Activated B cell treated with CpG ODN at 0.5 μM for 24 hours (primary cell): ENCODE measurements around the gene DENND6B. TPM values are rescaled to one million over a fixed set of nuclear protein-coding genes. Genes with fewer than 3 reads are reported as not detected.
A peak's percentile ranks its signal among the peaks of the same experiment; 100 is the strongest.

Experiments used
- ATAC-seq: fragments of 200-7000 bp; cut with Tn5 transposase; one replicate; pipeline ENCODE4 v1.10.0; 2021; ENCODE audit warnings: low read depth, mild to moderate bottlenecking, moderate library complexity
- CTCF ChIA-PET: fragments of 350-600 bp; sonication (Branson Sonifier 250); formaldehyde crosslinking; loops from one replicate; lab custom pipeline; 2021; ENCODE audit warnings: antibody characterized with exemption; lab: Charles Lee
- POLR2A ChIA-PET: fragments of 350-600 bp; sonication (Branson Sonifier 250); formaldehyde crosslinking; loops from one replicate; lab custom pipeline; 2021; ENCODE audit warnings: antibody characterized with exemption; lab: Charles Lee
- DNase-seq: peaks from one replicate; pipeline ENCODE4 v3.0.0; 2022
- H3K27ac Mint-ChIP-seq: one replicate; pipeline ENCODE4 v1.8.0; 2020; ENCODE audit warnings: mixed read lengths
- H3K27me3 Mint-ChIP-seq: one replicate; pipeline ENCODE4 v1.8.0; 2021; ENCODE audit warnings: mixed read lengths
- H3K36me3 Mint-ChIP-seq: one replicate; pipeline ENCODE4 v1.8.0; 2021; ENCODE audit warnings: low read depth, mixed read lengths
- H3K4me1 Mint-ChIP-seq: one replicate; pipeline ENCODE4 v1.8.0; 2021; ENCODE audit warnings: mixed read lengths
- H3K4me3 Mint-ChIP-seq: one replicate; pipeline ENCODE4 v1.8.0; 2020; ENCODE audit warnings: mild to moderate bottlenecking, mixed read lengths
- H3K9me3 Mint-ChIP-seq: one replicate; pipeline ENCODE4 v1.8.0; 2020; ENCODE audit warnings: mixed read lengths
- intact Hi-C: fragments of 100-400 bp; cut with micrococcal nuclease; formaldehyde crosslinking; loops from one replicate; pipeline ENCODE4 v1.15.1; 2024
- total RNA-seq: library from RNA; stranded (reverse); gene quantifications from 2 replicates; pipeline ENCODE4 v1.2.3, GENCODE V29; 2022
- TF ChIP-seq, protein P1 (sequence below): fragments of 200-600 bp; IDR thresholded peaks from one replicate; pipeline ENCODE4 v1.8.0; 2022; ENCODE audit warnings: antibody characterized with exemption, mild to moderate bottlenecking

Gene DENND6B
- total RNA-seq, 1 donor from 2014 or later = 5.2 TPM

DNA sequence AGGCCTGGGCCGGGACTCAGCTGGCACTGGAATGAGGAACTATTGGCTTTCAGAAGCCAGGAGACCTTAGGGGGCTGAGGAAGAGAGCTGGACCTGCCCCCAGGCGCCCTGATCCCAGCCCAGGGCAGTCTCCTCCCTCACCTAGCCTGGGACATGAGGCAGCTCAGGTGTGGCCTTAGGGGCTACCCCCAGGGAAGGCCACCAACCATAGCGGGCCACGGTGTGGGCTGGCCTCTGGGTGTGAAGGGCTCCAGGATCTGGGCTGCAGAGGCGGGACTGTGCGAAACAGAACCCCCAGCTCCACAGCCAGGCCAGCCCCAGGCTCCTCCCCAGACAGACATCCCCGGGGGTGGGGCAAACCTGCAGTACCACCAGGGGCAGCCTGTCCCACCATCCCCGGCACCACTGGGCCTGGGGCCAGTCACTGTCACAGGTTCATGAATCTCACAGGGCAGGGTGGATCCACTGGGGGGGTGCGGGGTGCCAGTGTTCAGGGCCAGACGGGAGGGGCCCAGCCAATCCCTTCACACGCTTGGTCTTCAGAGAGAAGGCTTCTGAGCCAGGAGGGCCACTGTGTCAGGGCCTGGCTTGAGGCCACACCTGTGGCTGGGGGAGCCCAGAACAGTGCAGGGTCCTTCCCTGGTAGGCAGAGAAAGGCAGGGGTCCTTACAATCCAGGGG lies 22.8 kb downstream of the DENND6B start:
- Mint-ChIP-seq H3K27ac (peak overlapping the region; percentile 63), H3K36me3 (no peaks in the 10 kb centered on the region)
- peak; percentile 19 for ATAC-seq

GRCh38 chr22:50303515-50303847 lies 23.3 kb downstream of the DENND6B start:
- no peak overlapping the region for H3K4me3 Mint-ChIP-seq
- peaks cover 62% of the 10 kb centered on the region for H3K4me1 Mint-ChIP-seq
- peaks cover 2% of the 10 kb centered on the region for H3K27me3 Mint-ChIP-seq
- H3K36me3 Mint-ChIP-seq = no peaks in the 10 kb centered on the region
- H3K27ac Mint-ChIP-seq = no peak overlapping the region
- POLR2A ChIA-PET = interaction anchor here (1.6 to 4.9 kb wide), 4 partner anchors 10 to 53 kb away, joined by 4 to 74 read pairs (median 16); partner anchors contain the start of genes DENND6B and HDAC10
- intact Hi-C loops = loop anchor here (2.0 kb wide), 1 partner anchor 23 kb away; the partner anchor contains the start of gene DENND6B
- TF ChIP-seq, protein P1, sequence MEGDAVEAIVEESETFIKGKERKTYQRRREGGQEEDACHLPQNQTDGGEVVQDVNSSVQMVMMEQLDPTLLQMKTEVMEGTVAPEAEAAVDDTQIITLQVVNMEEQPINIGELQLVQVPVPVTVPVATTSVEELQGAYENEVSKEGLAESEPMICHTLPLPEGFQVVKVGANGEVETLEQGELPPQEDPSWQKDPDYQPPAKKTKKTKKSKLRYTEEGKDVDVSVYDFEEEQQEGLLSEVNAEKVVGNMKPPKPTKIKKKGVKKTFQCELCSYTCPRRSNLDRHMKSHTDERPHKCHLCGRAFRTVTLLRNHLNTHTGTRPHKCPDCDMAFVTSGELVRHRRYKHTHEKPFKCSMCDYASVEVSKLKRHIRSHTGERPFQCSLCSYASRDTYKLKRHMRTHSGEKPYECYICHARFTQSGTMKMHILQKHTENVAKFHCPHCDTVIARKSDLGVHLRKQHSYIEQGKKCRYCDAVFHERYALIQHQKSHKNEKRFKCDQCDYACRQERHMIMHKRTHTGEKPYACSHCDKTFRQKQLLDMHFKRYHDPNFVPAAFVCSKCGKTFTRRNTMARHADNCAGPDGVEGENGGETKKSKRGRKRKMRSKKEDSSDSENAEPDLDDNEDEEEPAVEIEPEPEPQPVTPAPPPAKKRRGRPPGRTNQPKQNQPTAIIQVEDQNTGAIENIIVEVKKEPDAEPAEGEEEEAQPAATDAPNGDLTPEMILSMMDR = no peak
- no peak for DNase-seq
- CTCF ChIA-PET = interaction anchor here (1.1 to 2.5 kb wide), 3 partner anchors 13 to 53 kb away, joined by 4 to 8 read pairs (median 4); partner anchors contain the start of gene HDAC10
- H3K9me3 Mint-ChIP-seq = no peaks in the 10 kb centered on the region
- no peak for ATAC-seq

More for the DNA sequence above, 22.8 kb downstream of the DENND6B start:
- Mint-ChIP-seq H3K9me3 (no peaks in the 10 kb centered on the region), H3K27me3 (peaks cover 2% of the 10 kb centered on the region), H3K4me3 (peak overlapping the region; percentile 59), H3K4me1 (peaks cover 64% of the 10 kb centered on the region)
- TF ChIP-seq, protein P1 = no peak
- intact Hi-C loops = loop anchor here (1.0 to 2.0 kb wide), 3 partner anchors 10 to 23 kb away; partner anchors contain the start of gene DENND6B
- DNase-seq = no peak
- CTCF ChIA-PET = interaction anchor here (1.1 to 2.5 kb wide), 3 partner anchors 14 to 53 kb away, joined by 4 to 8 read pairs (median 4); partner anchors contain the start of gene HDAC10
- POLR2A ChIA-PET = interaction anchor here (1.1 to 4.9 kb wide), 6 partner anchors 10 to 166 kb away, joined by 3 to 74 read pairs (median 9); partner anchors contain the start of genes DENND6B and HDAC10

DNA sequence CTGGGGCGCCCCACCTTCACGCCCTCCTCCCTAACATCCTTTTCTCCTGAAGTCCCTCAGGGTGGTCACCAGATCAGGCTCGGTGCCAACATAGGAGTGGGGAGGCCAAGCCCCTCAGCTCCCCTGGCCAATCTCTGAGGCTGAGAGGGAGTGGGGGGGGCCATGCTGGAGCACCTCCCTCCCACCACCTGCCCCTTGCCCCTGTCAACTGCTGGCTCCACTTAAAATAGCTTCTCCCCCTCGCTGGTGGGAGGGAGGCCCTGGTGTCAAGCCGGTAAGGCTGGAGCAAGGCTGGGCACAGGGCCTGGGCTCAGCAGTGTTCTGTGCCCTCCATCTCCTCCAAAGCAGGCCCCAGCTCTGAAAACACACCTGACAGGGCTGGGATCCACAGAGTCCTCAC lies 24.2 kb downstream of the DENND6B start:
- ChIA-PET POLR2A (interaction anchor here (0.6 to 3.0 kb wide), 4 partner anchors 9 to 30 kb away, joined by 3 to 15 read pairs (median 8); no protein-coding TSS in a partner anchor), CTCF (interaction anchor here (0.7 to 1.5 kb wide), 2 partner anchors 26 to 39 kb away, joined by 3 to 8 read pairs; no protein-coding TSS in a partner anchor)
- Mint-ChIP-seq H3K27ac (peak overlapping the region; percentile 35), H3K9me3 (no peaks in the 10 kb centered on the region), H3K27me3 (peaks cover 2% of the 10 kb centered on the region), H3K36me3 (no peaks in the 10 kb centered on the region), H3K4me1 (peaks cover 60% of the 10 kb centered on the region), H3K4me3 (no peak overlapping the region)
- ATAC-seq (no peak), DNase-seq (no peak)
- intact Hi-C loops = loop anchor here (2.0 kb wide), 1 partner anchor 24 kb away; the partner anchor contains the start of gene DENND6B
- TF ChIP-seq, protein P1 = no peak

GRCh38 chr22:50302041-50302541 lies 24.7 kb downstream of the DENND6B start:
- no peak for ATAC-seq

More at GRCh38 chr22:50302041-50302541, 24.7 kb downstream of the DENND6B start:
- Mint-ChIP-seq H3K4me1 (peaks cover 63% of the 10 kb centered on the region), H3K4me3 (no peak overlapping the region), H3K27me3 (peaks cover 2% of the 10 kb centered on the region), H3K36me3 (no peaks in the 10 kb centered on the region), H3K27ac (no peak overlapping the region), H3K9me3 (no peaks in the 10 kb centered on the region)
- no peak for DNase-seq
- TF ChIP-seq, protein P1 = no peak
- ChIA-PET POLR2A (interaction anchor here (0.6 to 3.0 kb wide), 4 partner anchors 9 to 30 kb away, joined by 3 to 15 read pairs (median 8); no protein-coding TSS in a partner anchor), CTCF (interaction anchor here (0.7 to 1.5 kb wide), 2 partner anchors 26 to 40 kb away, joined by 3 to 8 read pairs; no protein-coding TSS in a partner anchor)
- intact Hi-C loops = loop anchor here (2.0 kb wide), 1 partner anchor 25 kb away; the partner anchor contains the start of gene DENND6B
